HepG2 (cell line): Measurements from ENCODE around the gene TC2N.

Experiments
- CBX5 ChIP-seq: sonication (generic); formaldehyde crosslinking; IDR thresholded peaks from 2 replicates; pipeline ENCODE4 v1.4.0; 2020; ENCODE audit warnings: missing genetic modification reagents, borderline replicate concordance
- CEBPB ChIP-seq: IDR thresholded peaks from 2 replicates; pipeline ENCODE4 v1.6.1; 2011; ENCODE audit warnings: low read depth, low read length, improper control_type of control experiment, borderline replicate concordance
- YY1 ChIP-seq: IDR thresholded peaks from 2 replicates; pipeline ENCODE4 v1.6.1; 2011; ENCODE audit warnings: low read length, low read depth, moderate library complexity, mild to moderate bottlenecking; ENCODE audit not compliant: insufficient read depth, insufficient replicate concordance

DNA sequence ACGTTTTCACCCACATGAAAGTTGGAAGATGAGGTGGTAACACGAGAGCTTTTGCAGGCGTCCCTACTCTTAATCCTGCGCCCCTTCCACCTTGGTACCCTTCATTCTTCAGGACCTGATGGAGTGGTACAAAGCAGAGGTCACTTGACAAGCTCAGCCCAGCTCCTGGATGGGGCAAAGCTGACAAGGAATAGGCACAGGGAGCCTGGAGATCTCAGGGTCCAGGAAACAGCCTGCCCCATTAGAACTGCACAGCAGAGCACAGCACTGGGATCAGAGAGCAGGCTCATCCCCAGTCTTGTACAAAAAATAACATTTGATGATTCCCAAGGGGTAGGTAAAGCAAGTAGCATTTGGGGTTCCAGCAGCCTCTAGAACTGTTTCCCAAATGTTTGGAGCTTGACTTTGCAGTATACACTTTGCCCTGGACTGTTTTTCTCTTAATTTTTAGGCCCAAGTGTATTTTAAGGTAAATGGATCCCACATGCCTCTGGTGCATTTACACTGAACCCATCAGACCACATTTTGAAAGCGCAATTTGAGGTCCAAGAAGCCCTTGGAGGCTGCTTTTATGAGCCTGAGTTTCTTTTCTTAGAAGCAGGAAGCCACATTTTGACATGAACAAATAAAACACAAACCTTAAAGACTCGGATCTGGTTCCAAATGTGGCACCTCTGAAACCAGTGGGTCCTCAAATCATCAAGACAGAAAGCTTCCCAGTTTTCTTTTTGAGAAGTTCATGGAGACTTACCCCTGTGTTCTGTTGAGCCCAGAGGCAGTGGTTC, 633 bp downstream of the TC2N start:
- TF ChIP-seq CBX5: no peak
- no peak for TF ChIP-seq YY1
- TF ChIP-seq CEBPB: no peak
